EH (cell line): ENCODE measurements around the gene ZNF787.

Experiments
- DNase-seq: peaks from one replicate; pipeline ENCODE4 v3.0.0-alpha.2; 2015; ENCODE audit warnings: low read depth

Gene ZNF787

GRCh38 chr19:56120371-56121179, 520 bp downstream of the ZNF787 start:
- peak; percentile 79 for DNase-seq

GRCh38 chr19:56120002-56120370, 1.1 kb downstream of the ZNF787 start:
- DNase-seq: no peak

- DNase-seq: peak; percentile 66
Observed at GRCh38 chr19:56119582-56119978, 1.5 kb downstream of the ZNF787 start.

GRCh38 chr19:56118666-56119581, 2.2 kb downstream of the ZNF787 start:
- DNase-seq: no peak

- no peak for DNase-seq
Observed at GRCh38 chr19:56117889-56118288, 3.2 kb downstream of the ZNF787 start.

GRCh38 chr19:56117376-56117884, 3.7 kb downstream of the ZNF787 start:
- no peak for DNase-seq

GRCh38 chr19:56116606-56117005, 4.5 kb downstream of the ZNF787 start:
- no peak for DNase-seq

GRCh38 chr19:56115490-56115889, 5.6 kb downstream of the ZNF787 start:
- no peak for DNase-seq

- no peak for DNase-seq
Observed at GRCh38 chr19:56114778-56115110, 6.4 kb downstream of the ZNF787 start.

GRCh38 chr19:56114051-56114777, 6.9 kb downstream of the ZNF787 start:
- DNase-seq: no peak

GRCh38 chr19:56113074-56113632, 7.9 kb downstream of the ZNF787 start:
- DNase-seq: no peak

GRCh38 chr19:56112313-56112709, 8.8 kb downstream of the ZNF787 start:
- DNase-seq: no peak

- no peak for DNase-seq
Observed at GRCh38 chr19:56111601-56112312, 9.3 kb downstream of the ZNF787 start.

- DNase-seq: no peak
Observed at GRCh38 chr19:56110515-56111448, 10.3 kb downstream of the ZNF787 start.

GRCh38 chr19:56109226-56109625, 11.9 kb downstream of the ZNF787 start:
- no peak for DNase-seq

- DNase-seq: no peak
Observed at GRCh38 chr19:56108447-56109195, 12.5 kb downstream of the ZNF787 start.

GRCh38 chr19:56107626-56108351, 13.3 kb downstream of the ZNF787 start:
- no peak for DNase-seq

- no peak for DNase-seq
Observed at GRCh38 chr19:56106993-56107392, 14.1 kb downstream of the ZNF787 start.

GRCh38 chr19:56106397-56106849, 14.7 kb downstream of the ZNF787 start:
- DNase-seq: no peak
